ENCODE measurements around the gene G3BP1.
"Not testable (repeated sequence)": the region's sequence is repeated elsewhere in the genome, so short reads cannot be mapped to it uniquely, and the experiment has no call there.

Gene G3BP1

GRCh38 chr5:151855701-151856100, 83.9 kb downstream of the G3BP1 start:
- in situ Hi-C loops (cut with HindIII; ENCODE audit: low sequenced_read_pairs): no loop called here

- in situ Hi-C loops (cut with HindIII; ENCODE audit: low sequenced_read_pairs): no loop called here
Measured at GRCh38 chr5:151856861-151857260, 85.1 kb downstream of the G3BP1 start.

GRCh38 chr5:151860867-151861266, 89.1 kb downstream of the G3BP1 start:
- in situ Hi-C loops (cut with HindIII; ENCODE audit: low sequenced_read_pairs): not testable (repeated sequence)

All from endothelial cell of hepatic sinusoid (primary cell).